Measurements from ENCODE around the gene PDZRN4. TPM values are rescaled to one million over a fixed set of nuclear protein-coding genes. Genes with fewer than 3 reads are reported as not detected.

Gene PDZRN4
- total and polyA plus RNA-seq, 5 donors from 2014 or later = not detected

DNA sequence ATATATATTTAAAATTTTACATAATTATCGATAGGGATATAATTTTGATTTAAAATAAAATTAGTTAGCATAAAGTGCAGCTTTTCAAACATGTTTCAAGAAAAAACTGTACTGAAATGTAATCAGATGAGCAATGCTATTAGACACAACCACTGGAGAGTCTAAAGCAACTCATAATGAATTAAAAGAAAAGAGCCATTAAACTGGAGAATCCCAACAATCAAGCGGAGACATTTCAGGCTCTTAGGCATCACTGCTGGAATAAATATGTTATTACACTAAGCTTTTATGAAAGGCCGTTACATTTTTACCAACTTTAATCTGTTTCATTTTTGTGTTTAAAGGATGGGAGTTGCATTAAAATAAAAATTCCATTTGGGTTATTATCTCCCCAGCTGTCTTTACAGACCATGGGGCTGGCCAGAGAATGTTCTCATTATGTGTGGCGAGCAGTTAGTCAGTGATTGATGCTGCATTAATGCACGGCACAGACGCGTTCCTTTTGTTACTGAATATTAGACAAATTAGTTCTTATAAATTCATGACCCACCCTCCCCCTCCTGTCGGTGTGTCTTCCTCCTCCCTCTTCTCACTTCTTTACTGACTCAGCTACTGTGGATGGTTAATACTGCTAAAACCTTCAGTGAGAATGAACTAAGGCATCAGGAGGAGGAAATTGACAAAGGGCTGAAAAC lies 156.8 kb downstream of the PDZRN4 start:
- Mint-ChIP-seq H3K4me3 (no peak overlapping the region), H3K36me3 (no peaks in the 10 kb centered on the region), H3K27ac (no peak overlapping the region), H3K4me1 (no peaks in the 10 kb centered on the region), H3K27me3 (no peaks in the 10 kb centered on the region), H3K9me3 (peaks cover 0 to 3% (median 0%) of the 10 kb centered on the region in 7 donors)
- H3K4me1 ChIP-seq (ENCODE audit: control insufficient read depth, insufficient read depth, low read length, poor library complexity, severe bottlenecking) = no peaks in the 10 kb centered on the region
- H3K27ac ChIP-seq (ENCODE audit: insufficient read depth, low read length, poor library complexity, severe bottlenecking) = no peak overlapping the region
- no peaks in the 10 kb centered on the region for H3K27me3 ChIP-seq (ENCODE audit: control insufficient read depth, insufficient read depth, low read length)
- no peaks in the 10 kb centered on the region for H3K9me3 ChIP-seq (ENCODE audit: control insufficient read depth in 2 of 2, low read length in 2 of 2)
- DNase-seq = no peak
- no peak overlapping the region for H3K4me3 ChIP-seq (ENCODE audit: low read depth, low read length)
- no peak for ATAC-seq (ENCODE audit: low read depth in 2 of 2)
- H3K36me3 ChIP-seq (ENCODE audit: control insufficient read depth, insufficient read depth, low read length) = no peaks in the 10 kb centered on the region

DNA sequence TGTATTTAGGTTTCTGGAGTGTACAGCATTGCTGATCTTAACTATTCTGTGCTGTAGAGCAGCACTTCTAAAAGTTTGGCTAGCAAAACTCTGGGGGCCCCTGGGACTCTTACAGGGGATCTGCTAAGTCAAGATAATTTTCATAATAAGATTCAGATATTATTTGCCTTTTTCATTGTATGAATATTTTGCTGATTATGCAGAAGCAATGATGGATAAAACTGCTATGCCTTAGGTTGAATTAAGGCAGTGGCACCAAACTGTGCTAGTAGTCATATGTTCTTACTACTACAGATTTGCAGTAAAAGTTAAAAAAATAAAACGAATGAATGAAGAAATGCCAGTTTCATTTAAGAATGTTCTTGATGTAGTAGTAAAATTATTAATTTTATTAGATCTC lies 160.1 kb downstream of the PDZRN4 start:
- H3K9me3 Mint-ChIP-seq = peaks cover 0 to 10% (median 2%) of the 10 kb centered on the region in 7 donors
- no peaks in the 10 kb centered on the region for H3K36me3 ChIP-seq (ENCODE audit: control insufficient read depth, insufficient read depth, low read length)
- H3K4me3 Mint-ChIP-seq = no peak overlapping the region
- no peak for ATAC-seq (ENCODE audit: low read depth in 2 of 2)
- H3K27ac ChIP-seq (ENCODE audit: insufficient read depth, low read length, poor library complexity, severe bottlenecking) = no peak overlapping the region
- no peaks in the 10 kb centered on the region for H3K4me1 Mint-ChIP-seq
- H3K36me3 Mint-ChIP-seq = no peaks in the 10 kb centered on the region
- no peak overlapping the region for H3K4me3 ChIP-seq (ENCODE audit: low read depth, low read length)
- no peak overlapping the region for H3K27ac Mint-ChIP-seq
- H3K9me3 ChIP-seq (ENCODE audit: control insufficient read depth in 2 of 2, low read length in 2 of 2) = no peaks in the 10 kb centered on the region
- no peak for DNase-seq
- no peaks in the 10 kb centered on the region for H3K27me3 Mint-ChIP-seq
- H3K4me1 ChIP-seq (ENCODE audit: control insufficient read depth, insufficient read depth, low read length, poor library complexity, severe bottlenecking) = no peaks in the 10 kb centered on the region
- H3K27me3 ChIP-seq (ENCODE audit: control insufficient read depth, insufficient read depth, low read length) = no peaks in the 10 kb centered on the region

DNA sequence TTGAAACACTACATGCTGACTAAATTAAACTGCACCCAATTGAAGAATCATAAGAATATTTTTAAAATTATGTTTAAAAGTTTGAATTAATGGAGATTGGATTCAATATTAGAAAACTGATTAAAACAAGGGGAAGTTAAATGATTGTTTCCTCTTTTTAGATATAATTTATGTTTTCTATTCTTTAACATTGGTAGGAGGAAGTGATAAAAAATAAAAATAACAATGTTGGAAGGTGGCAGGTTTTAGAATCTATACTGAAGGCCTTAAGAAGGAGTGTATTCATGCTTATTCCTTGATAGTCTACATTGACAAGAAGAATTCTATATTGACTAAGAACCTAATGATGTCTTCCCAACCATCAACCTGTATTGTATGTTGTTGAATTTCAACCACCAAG lies 168.1 kb downstream of the PDZRN4 start:
- Mint-ChIP-seq H3K9me3 (peaks cover 0 to 6% (median 3%) of the 10 kb centered on the region in 7 donors), H3K27me3 (no peaks in the 10 kb centered on the region), H3K4me1 (no peaks in the 10 kb centered on the region), H3K36me3 (no peaks in the 10 kb centered on the region), H3K27ac (no peak overlapping the region), H3K4me3 (no peak overlapping the region)
- no peaks in the 10 kb centered on the region for H3K4me1 ChIP-seq (ENCODE audit: control insufficient read depth, insufficient read depth, low read length, poor library complexity, severe bottlenecking)
- H3K27ac ChIP-seq (ENCODE audit: insufficient read depth, low read length, poor library complexity, severe bottlenecking) = no peak overlapping the region
- no peaks in the 10 kb centered on the region for H3K36me3 ChIP-seq (ENCODE audit: control insufficient read depth, insufficient read depth, low read length)
- H3K9me3 ChIP-seq (ENCODE audit: control insufficient read depth in 2 of 2, low read length in 2 of 2) = no peaks in the 10 kb centered on the region
- H3K4me3 ChIP-seq (ENCODE audit: low read depth, low read length) = no peak overlapping the region
- H3K27me3 ChIP-seq (ENCODE audit: control insufficient read depth, insufficient read depth, low read length) = no peaks in the 10 kb centered on the region
- DNase-seq = no peak
- ATAC-seq (ENCODE audit: low read depth in 2 of 2) = no peak

DNA sequence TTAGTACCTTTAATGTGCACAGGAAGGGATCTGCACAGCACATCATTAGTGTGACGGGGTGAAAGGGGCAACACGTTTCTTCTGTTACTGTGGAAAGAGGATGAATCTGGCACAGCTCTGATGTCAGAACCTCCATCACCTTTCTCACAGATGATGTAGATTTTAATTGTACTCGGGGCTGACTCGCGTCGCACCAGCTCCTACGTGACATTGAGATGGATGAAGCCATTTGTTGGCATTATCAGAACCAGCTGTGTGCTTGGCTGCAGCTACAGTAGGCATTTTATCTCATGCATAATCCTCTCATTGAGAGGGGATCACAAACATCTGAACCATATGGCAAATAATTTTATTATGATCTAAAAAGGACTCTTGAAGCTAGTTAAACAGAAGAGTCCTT lies 173.6 kb downstream of the PDZRN4 start:
- Histone ChIP-seq H3K27me3 (ENCODE audit: control insufficient read depth, insufficient read depth, low read length) (no peaks in the 10 kb centered on the region), H3K27ac (ENCODE audit: insufficient read depth, low read length, poor library complexity, severe bottlenecking) (no peak overlapping the region), H3K9me3 (ENCODE audit: control insufficient read depth in 2 of 2, low read length in 2 of 2) (no peaks in the 10 kb centered on the region), H3K36me3 (ENCODE audit: control insufficient read depth, insufficient read depth, low read length) (no peaks in the 10 kb centered on the region), H3K4me3 (ENCODE audit: low read depth, low read length) (no peak overlapping the region), H3K4me1 (ENCODE audit: control insufficient read depth, insufficient read depth, low read length, poor library complexity, severe bottlenecking) (no peaks in the 10 kb centered on the region)
- H3K27ac Mint-ChIP-seq = no peak overlapping the region
- H3K9me3 Mint-ChIP-seq = peaks cover 0 to 3% (median 0%) of the 10 kb centered on the region in 7 donors
- H3K4me1 Mint-ChIP-seq = no peaks in the 10 kb centered on the region
- no peaks in the 10 kb centered on the region for H3K27me3 Mint-ChIP-seq
- ATAC-seq (ENCODE audit: low read depth in 2 of 2) (no peak), DNase-seq (no peak)
- H3K4me3 Mint-ChIP-seq = no peak overlapping the region
- H3K36me3 Mint-ChIP-seq = no peaks in the 10 kb centered on the region

DNA sequence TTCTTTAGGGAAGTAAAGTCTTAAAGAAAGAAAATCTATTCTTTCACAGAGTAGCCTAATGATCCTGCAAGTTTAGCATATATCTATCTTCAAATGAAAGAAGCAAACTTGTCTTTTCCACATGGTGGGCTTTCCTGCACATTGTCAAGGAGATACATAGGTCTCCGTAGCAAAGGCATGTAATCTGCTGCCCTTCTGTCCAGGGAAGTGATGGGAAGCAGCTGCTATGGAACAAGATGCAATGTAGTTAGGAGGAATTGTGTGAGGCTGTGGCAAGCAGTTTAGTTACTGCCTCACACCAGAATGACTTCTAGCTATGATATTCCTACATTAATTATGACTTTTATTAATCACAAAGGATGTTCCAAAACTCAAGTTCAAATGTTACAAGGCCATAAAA lies 174.4 kb downstream of the PDZRN4 start:
- no peaks in the 10 kb centered on the region for H3K4me1 Mint-ChIP-seq
- H3K36me3 Mint-ChIP-seq = no peaks in the 10 kb centered on the region
- H3K27me3 Mint-ChIP-seq = no peaks in the 10 kb centered on the region
- Histone ChIP-seq H3K4me1 (ENCODE audit: control insufficient read depth, insufficient read depth, low read length, poor library complexity, severe bottlenecking) (no peaks in the 10 kb centered on the region), H3K27me3 (ENCODE audit: control insufficient read depth, insufficient read depth, low read length) (no peaks in the 10 kb centered on the region), H3K9me3 (ENCODE audit: control insufficient read depth in 2 of 2, low read length in 2 of 2) (no peaks in the 10 kb centered on the region), H3K36me3 (ENCODE audit: control insufficient read depth, insufficient read depth, low read length) (no peaks in the 10 kb centered on the region), H3K4me3 (ENCODE audit: low read depth, low read length) (no peak overlapping the region), H3K27ac (ENCODE audit: insufficient read depth, low read length, poor library complexity, severe bottlenecking) (no peak overlapping the region)
- H3K9me3 Mint-ChIP-seq = peaks cover 0 to 3% (median 0%) of the 10 kb centered on the region in 7 donors
- H3K4me3 Mint-ChIP-seq = no peak overlapping the region
- no peak for DNase-seq
- H3K27ac Mint-ChIP-seq = no peak overlapping the region
- ATAC-seq (ENCODE audit: low read depth in 2 of 2) = no peak

DNA sequence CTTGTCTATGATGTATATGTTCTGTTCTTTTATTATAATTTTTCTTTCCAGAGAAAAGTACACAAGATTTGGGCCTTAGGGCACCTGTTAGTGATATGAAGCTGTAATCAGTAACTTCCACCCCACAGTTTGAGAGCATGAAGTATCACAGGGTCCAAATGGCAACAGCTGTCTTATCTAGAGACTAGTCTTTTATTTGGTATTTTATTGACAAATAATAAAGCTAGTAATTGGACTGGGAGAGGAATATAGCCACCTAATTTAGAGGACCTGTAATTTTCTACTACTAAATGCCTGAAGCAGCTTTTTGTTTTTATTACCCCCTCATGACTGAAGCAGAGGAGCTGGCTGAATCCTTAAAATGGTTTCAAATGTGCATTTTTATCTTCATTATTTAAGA lies 174.8 kb downstream of the PDZRN4 start:
- Histone ChIP-seq H3K27me3 (ENCODE audit: control insufficient read depth, insufficient read depth, low read length) (no peaks in the 10 kb centered on the region), H3K9me3 (ENCODE audit: control insufficient read depth in 2 of 2, low read length in 2 of 2) (no peaks in the 10 kb centered on the region), H3K4me3 (ENCODE audit: low read depth, low read length) (no peak overlapping the region), H3K27ac (ENCODE audit: insufficient read depth, low read length, poor library complexity, severe bottlenecking) (no peak overlapping the region), H3K4me1 (ENCODE audit: control insufficient read depth, insufficient read depth, low read length, poor library complexity, severe bottlenecking) (no peaks in the 10 kb centered on the region), H3K36me3 (ENCODE audit: control insufficient read depth, insufficient read depth, low read length) (no peaks in the 10 kb centered on the region)
- Mint-ChIP-seq H3K27me3 (no peaks in the 10 kb centered on the region), H3K4me1 (no peaks in the 10 kb centered on the region), H3K36me3 (no peaks in the 10 kb centered on the region), H3K9me3 (peaks cover 0 to 3% (median 0%) of the 10 kb centered on the region in 7 donors), H3K4me3 (no peak overlapping the region), H3K27ac (no peak overlapping the region)
- DNase-seq (no peak), ATAC-seq (ENCODE audit: low read depth in 2 of 2) (no peak)

DNA sequence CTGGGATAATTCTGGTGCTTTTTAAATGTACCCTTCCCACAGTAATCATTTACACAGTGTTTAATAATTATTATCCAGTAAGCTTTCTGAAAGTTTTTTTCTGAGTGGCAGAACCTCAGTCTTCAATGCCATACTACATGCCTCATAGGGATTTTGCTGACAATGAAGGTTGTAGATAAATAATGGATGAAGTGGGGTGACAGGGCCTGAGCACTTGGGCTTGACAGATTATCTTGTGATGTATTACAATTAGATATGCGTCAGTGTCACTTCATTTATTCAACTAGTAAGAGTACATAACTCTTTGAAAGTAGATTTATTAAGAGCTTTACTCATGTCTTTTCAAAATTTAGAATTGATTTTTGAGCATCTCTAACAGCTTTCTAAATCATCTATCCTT lies 176.1 kb downstream of the PDZRN4 start:
- no peak overlapping the region for H3K4me3 Mint-ChIP-seq
- H3K27ac ChIP-seq (ENCODE audit: insufficient read depth, low read length, poor library complexity, severe bottlenecking) = no peak overlapping the region
- H3K4me1 Mint-ChIP-seq = no peaks in the 10 kb centered on the region
- H3K4me3 ChIP-seq (ENCODE audit: low read depth, low read length) = no peak overlapping the region
- H3K36me3 ChIP-seq (ENCODE audit: control insufficient read depth, insufficient read depth, low read length) = no peaks in the 10 kb centered on the region
- peaks cover 0 to 3% (median 0%) of the 10 kb centered on the region in 7 donors for H3K9me3 Mint-ChIP-seq
- no peaks in the 10 kb centered on the region for H3K9me3 ChIP-seq (ENCODE audit: control insufficient read depth in 2 of 2, low read length in 2 of 2)
- DNase-seq = no peak
- H3K27me3 ChIP-seq (ENCODE audit: control insufficient read depth, insufficient read depth, low read length) = no peaks in the 10 kb centered on the region
- H3K27ac Mint-ChIP-seq = no peak overlapping the region
- ATAC-seq (ENCODE audit: low read depth in 2 of 2) = no peak
- H3K27me3 Mint-ChIP-seq = no peaks in the 10 kb centered on the region
- no peaks in the 10 kb centered on the region for H3K36me3 Mint-ChIP-seq
- no peaks in the 10 kb centered on the region for H3K4me1 ChIP-seq (ENCODE audit: control insufficient read depth, insufficient read depth, low read length, poor library complexity, severe bottlenecking)

DNA sequence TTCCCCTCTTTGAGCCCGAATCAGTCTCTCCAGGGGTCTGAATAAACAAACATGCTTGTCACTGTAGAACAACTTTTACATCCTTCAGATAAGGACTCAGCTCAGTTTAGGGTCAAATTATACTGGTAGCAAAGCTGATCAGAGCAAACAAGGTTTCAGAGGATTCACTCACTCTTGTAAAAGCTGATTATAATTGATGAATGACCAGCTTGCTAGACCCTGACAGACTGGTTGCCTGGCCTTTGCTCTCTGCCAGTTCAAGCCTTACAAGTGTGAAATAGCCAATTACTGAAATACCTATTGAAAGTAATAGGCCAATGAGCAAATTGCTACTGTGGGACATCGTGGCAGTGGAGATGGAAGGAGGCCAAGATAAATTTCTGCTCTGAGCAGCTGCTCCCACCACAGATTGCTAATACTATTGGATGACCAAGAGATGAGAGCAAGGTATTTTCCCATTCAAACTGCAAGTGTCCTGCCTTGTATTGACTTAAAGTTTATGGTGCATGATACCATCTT lies 177.6 kb downstream of the PDZRN4 start:
- peaks cover 0 to 4% (median 0%) of the 10 kb centered on the region in 7 donors for H3K9me3 Mint-ChIP-seq
- Histone ChIP-seq H3K4me3 (ENCODE audit: low read depth, low read length) (no peak overlapping the region), H3K4me1 (ENCODE audit: control insufficient read depth, insufficient read depth, low read length, poor library complexity, severe bottlenecking) (no peaks in the 10 kb centered on the region), H3K36me3 (ENCODE audit: control insufficient read depth, insufficient read depth, low read length) (no peaks in the 10 kb centered on the region), H3K9me3 (ENCODE audit: control insufficient read depth in 2 of 2, low read length in 2 of 2) (no peaks in the 10 kb centered on the region), H3K27me3 (ENCODE audit: control insufficient read depth, insufficient read depth, low read length) (no peaks in the 10 kb centered on the region), H3K27ac (ENCODE audit: insufficient read depth, low read length, poor library complexity, severe bottlenecking) (no peak overlapping the region)
- no peaks in the 10 kb centered on the region for H3K4me1 Mint-ChIP-seq
- H3K4me3 Mint-ChIP-seq = no peak overlapping the region
- DNase-seq (no peak), ATAC-seq (ENCODE audit: low read depth in 2 of 2) (no peak)
- H3K36me3 Mint-ChIP-seq = no peaks in the 10 kb centered on the region
- no peak overlapping the region for H3K27ac Mint-ChIP-seq
- no peaks in the 10 kb centered on the region for H3K27me3 Mint-ChIP-seq

Data from CD4-positive, CD25-positive, alpha-beta regulatory T cell (primary cell).